HFFc6 (cell line): Measurements from ENCODE around the gene RPL23. TPM values are rescaled to one million over a fixed set of nuclear protein-coding genes. Genes with fewer than 3 reads are reported as not detected.

ENCODE experiments used
- DNase-seq: peaks from one replicate; pipeline ENCODE4 v3.0.0-alpha.2; 2018
- H3K27ac Mint-ChIP-seq: 2 replicates; pipeline ENCODE4 v1.8.0; 2020; ENCODE audit warnings: mild to moderate bottlenecking, mixed read lengths
- H3K27me3 Mint-ChIP-seq: 2 replicates; pipeline ENCODE4 v1.8.0; 2021; ENCODE audit warnings: mild to moderate bottlenecking, moderate library complexity, mixed read lengths; ENCODE audit not compliant: insufficient read depth
- H3K36me3 Mint-ChIP-seq: 2 replicates; pipeline ENCODE4 v1.8.0; 2021; ENCODE audit warnings: low read depth, mixed read lengths
- H3K4me1 Mint-ChIP-seq: 2 replicates; pipeline ENCODE4 v1.8.0; 2020; ENCODE audit warnings: low read depth, mixed read lengths
- H3K4me3 Mint-ChIP-seq: 2 replicates; pipeline ENCODE4 v1.8.0; 2020; ENCODE audit warnings: mild to moderate bottlenecking, moderate library complexity, mixed read lengths
- H3K9me3 Mint-ChIP-seq: 2 replicates; pipeline ENCODE4 v1.8.0; 2020; ENCODE audit warnings: mild to moderate bottlenecking, mixed read lengths
- total RNA-seq, 6 experiments: library from RNA; stranded (reverse); fragmentation: NEBNext Ultra II Directional; extraction: Animal tissue kit (Norgen Biotek cat#: 25700); gene quantifications; 2 replicates in 1 of 6; 3 replicates in 5 of 6; pipeline ENCODE4 v1.2.3, GENCODE V29; 2021
- TF ChIP-seq, protein P1 (sequence below): fragments of 200-600 bp; sonication (generic); IDR thresholded peaks from 2 replicates; pipeline ENCODE4 v1.5.0; 2021; ENCODE audit warnings: antibody characterized with exemption, mild to moderate bottlenecking

Gene RPL23
- total RNA-seq, 6 experiments from 2014 or later, result 1,099 to 1,402 (median 1,310) TPM

DNA sequence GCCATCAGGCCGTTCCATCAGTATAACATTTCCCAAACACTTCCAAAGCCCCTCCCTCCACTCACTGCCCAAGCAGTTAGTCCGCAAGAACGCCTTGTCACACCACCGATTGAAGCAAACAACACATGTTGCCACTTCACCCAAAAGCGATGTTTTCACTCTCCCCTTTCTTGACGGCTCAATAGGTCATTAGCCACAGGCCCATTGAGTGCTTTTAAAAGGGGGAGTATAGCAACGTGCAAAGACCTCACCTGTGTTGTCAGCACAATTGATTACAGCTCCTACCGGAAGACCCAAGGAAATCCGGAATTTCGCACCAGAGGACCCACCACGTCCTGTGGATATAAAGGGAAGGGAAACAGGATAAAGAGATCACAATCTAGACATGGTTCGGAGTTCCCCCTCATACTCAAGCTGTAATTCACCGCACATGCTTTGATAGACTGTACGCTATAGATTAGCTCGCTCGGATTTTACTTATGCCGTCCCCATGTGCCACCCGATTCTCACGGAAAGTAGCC, 690 bp downstream of the RPL23 start:
- peaks cover 7% of the 10 kb centered on the region; the same call in 1 of the 2 replicates for H3K9me3 Mint-ChIP-seq
- no peak for DNase-seq

DNA sequence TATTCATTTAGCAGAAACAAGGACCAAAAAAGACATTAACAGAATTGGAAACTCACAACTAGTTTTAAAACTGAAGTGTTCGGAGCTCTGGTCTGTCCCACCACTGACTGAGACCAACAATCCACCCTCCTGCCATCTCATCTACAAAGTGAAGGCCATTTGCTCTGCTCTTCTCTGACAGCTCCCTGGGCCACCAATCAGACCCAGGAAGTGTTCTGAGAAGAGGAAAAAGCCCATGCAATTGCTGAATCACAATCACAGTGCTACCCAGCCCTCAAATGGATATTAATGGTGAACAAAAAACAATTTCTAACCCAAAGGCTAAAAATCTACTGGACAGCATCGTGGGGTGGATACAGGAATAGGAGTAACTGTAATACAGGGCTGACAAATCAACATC, 2.1 kb downstream of the RPL23 start:
- Mint-ChIP-seq H3K4me1 (peaks cover 59% of the 10 kb centered on the region), H3K27ac (peak overlapping the region; percentile 99), H3K27me3 (peaks cover 10% of the 10 kb centered on the region), H3K4me3 (peak overlapping the region; percentile 100), H3K36me3 (peaks cover 61% of the 10 kb centered on the region), H3K9me3 (peaks cover 7% of the 10 kb centered on the region; the same call in 1 of the 2 replicates)
- DNase-seq, result no peak
- TF ChIP-seq, protein P1, sequence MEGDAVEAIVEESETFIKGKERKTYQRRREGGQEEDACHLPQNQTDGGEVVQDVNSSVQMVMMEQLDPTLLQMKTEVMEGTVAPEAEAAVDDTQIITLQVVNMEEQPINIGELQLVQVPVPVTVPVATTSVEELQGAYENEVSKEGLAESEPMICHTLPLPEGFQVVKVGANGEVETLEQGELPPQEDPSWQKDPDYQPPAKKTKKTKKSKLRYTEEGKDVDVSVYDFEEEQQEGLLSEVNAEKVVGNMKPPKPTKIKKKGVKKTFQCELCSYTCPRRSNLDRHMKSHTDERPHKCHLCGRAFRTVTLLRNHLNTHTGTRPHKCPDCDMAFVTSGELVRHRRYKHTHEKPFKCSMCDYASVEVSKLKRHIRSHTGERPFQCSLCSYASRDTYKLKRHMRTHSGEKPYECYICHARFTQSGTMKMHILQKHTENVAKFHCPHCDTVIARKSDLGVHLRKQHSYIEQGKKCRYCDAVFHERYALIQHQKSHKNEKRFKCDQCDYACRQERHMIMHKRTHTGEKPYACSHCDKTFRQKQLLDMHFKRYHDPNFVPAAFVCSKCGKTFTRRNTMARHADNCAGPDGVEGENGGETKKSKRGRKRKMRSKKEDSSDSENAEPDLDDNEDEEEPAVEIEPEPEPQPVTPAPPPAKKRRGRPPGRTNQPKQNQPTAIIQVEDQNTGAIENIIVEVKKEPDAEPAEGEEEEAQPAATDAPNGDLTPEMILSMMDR, result no peak

More for the DNA sequence above, 690 bp downstream of the RPL23 start:
- TF ChIP-seq, protein P1, result no peak
- Mint-ChIP-seq H3K4me1 (peaks cover 59% of the 10 kb centered on the region), H3K4me3 (peak overlapping the region; percentile 100), H3K27me3 (peaks cover 10% of the 10 kb centered on the region), H3K27ac (peak overlapping the region; percentile 99), H3K36me3 (peaks cover 58% of the 10 kb centered on the region)

DNA sequence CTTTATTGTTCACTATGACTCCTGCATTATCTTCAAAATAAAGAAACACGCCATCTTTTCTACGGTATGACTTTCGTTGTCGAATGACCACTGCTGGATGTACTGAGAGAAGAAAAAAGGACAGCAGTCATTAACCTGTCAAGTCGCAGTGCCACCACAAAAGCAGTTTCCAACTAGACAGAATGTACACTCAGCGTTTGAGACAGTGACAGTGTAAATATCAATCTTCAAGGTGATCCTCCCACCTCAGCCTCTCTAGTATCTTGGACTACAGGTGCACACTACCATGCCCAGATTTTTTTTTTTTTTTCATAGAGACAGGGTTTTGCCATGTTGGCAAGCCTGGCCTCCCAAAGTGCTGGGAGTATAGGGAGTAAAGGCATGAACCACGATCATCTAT, 3.1 kb downstream of the RPL23 start:
- Mint-ChIP-seq H3K9me3 (peaks cover 7% of the 10 kb centered on the region; the same call in 1 of the 2 replicates), H3K36me3 (peaks cover 61% of the 10 kb centered on the region), H3K4me1 (peaks cover 56% of the 10 kb centered on the region), H3K27ac (peak overlapping the region; percentile 99), H3K4me3 (peak overlapping the region; percentile 100), H3K27me3 (peaks cover 11% of the 10 kb centered on the region)
- TF ChIP-seq, protein P1, result no peak
- no peak for DNase-seq

DNA sequence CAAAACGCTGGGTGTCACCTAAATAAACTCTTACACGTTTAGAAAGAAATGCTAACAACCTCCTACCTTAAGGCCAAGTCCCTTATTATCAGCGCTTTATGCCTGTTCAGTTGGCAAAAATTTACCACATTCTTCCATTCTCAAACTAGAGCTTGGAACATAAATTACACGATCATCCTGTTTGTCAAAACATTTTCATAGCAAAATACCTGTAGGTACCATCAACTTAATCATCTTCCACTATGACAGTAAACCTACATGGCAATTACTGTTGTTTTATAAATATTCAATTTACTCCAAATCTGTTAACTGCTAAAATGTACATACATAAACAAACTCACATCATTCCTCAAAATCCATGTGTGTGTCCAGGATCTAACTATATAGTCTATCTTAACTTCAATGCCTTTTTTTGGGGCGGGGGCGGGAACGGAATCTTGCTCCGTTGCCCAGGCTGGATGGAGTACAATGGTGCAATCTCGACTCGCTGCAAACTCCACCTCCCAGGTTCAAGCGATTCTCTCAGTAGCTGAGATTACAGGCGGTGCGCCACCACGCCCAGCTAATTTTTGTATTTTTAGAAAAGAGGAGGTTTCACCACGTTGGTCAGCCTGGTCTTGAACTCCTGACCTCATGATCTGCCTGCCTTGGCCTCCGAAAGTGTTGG, 4.4 kb downstream of the RPL23 start:
- Mint-ChIP-seq H3K4me1 (peaks cover 51% of the 10 kb centered on the region), H3K27me3 (peaks cover 14% of the 10 kb centered on the region), H3K36me3 (peaks cover 61% of the 10 kb centered on the region), H3K9me3 (peaks cover 7% of the 10 kb centered on the region; the same call in 1 of the 2 replicates), H3K4me3 (no peak overlapping the region), H3K27ac (peak overlapping the region; percentile 58)
- TF ChIP-seq, protein P1, result no peak
- no peak for DNase-seq

DNA sequence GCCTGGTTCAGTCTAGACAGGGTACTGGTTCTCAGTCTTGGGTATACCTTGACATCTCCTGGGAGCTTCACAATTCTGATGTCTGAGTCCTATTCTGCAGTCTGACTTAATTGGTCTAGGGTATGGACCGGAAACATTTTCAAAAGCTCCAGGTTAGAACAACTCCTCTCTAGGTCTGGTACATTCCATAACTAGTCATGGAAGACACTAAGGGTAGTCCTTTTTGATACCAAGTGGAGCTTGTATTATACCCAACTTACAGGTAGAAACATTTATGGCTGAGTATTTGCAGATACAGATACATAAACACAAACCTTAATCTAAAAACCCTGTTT, 5.0 kb downstream of the RPL23 start:
- H3K36me3 Mint-ChIP-seq, result peaks cover 56% of the 10 kb centered on the region
- H3K27ac Mint-ChIP-seq, result no peak overlapping the region
- H3K27me3 Mint-ChIP-seq, result peaks cover 9% of the 10 kb centered on the region
- no peak overlapping the region for H3K4me3 Mint-ChIP-seq
- TF ChIP-seq, protein P1, result no peak
- peaks cover 7% of the 10 kb centered on the region; the same call in 1 of the 2 replicates for H3K9me3 Mint-ChIP-seq
- no peak for DNase-seq
- peaks cover 46% of the 10 kb centered on the region for H3K4me1 Mint-ChIP-seq
